Testis (tissue), 2 donors: ENCODE measurements around the gene VAMP8.

Source experiments
- CTCF ChIP-seq, 3 experiments: fragments of 450-650 bp in 2 of 3; fragments of 200-600 bp in 1 of 3; sonication (generic) in 1 of 3; IDR thresholded peaks; one replicate each; pipeline ENCODE4 v1.5.1; 2016 to 2019; ENCODE audit warnings: antibody characterized with exemption in 3 of 3, mild to moderate bottlenecking in 2 of 3, moderate library complexity in 1 of 3
- POLR2A ChIP-seq: fragments of 450-650 bp; IDR thresholded peaks from one replicate; pipeline ENCODE4 v1.6.1; 2017; ENCODE audit warnings: antibody characterized with exemption, mild to moderate bottlenecking, moderate library complexity

DNA sequence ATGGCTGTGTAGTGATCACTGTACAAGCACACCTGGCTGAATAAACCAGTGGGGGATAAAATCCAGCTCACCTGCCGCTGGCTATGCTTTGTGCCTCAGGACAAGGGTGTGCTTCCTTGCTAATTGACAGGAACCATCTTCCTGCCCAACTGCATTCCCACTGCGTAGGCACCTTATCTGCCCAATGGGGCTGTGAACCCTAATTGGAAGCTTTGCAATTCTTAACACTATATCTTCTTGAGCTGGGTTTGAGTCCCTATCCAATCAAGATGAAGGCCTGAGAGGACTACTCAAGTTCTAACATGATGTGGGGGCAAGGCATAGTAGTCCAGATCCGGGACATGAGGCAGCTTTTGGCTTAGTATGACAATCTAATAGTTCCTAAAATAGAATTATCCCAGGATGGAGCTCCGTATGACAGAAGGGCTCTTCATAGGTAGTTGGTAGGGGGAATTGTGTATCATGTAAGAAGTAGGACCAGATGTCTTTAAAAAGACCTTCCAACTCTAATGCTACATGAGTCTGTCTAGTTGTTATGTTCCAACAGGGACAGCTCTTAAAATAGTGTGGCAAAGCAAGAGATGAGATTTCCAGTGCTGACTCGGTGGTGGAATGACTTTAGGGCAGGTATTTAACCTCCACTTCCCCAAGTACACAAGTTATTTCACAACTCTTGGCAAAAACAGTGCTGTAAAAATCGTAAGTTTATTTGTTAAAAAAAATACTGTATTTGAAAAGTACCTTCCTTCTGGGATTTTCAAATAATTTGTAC is 27.4 kb downstream of the VAMP8 start:
- TF ChIP-seq POLR2A (no peak), CTCF (IDR thresholded peaks at IDR 0.05) (no peak)
